HCT116 (cell line): ENCODE data around the gene SLC19A1. TPM values are rescaled to one million over a fixed set of nuclear protein-coding genes. Genes with fewer than 3 reads are reported as not detected.

Experiments
- ATAC-seq: fragments of 200-7000 bp; cut with Tn5 transposase; 2 replicates; pipeline ENCODE4 v1.9.1; 2020; ENCODE audit warnings: mild to moderate bottlenecking, moderate library complexity
- BruUV-seq: library from RNA; stranded (reverse); fragments of 400-500 nt; replicated peaks from 2 replicates; lab custom pipeline; 2021; lab: Mats Ljungman, UMichigan
- CTCF ChIA-PET: fragments of 300-600 bp; sonication (Branson Sonifier 250); formaldehyde crosslinking; loops from one replicate; lab custom pipeline; 2021; ENCODE audit warnings: antibody characterized with exemption; lab: Charles Lee
- POLR2A ChIA-PET: fragments of 300-600, 350-600 bp; sonication (Branson Sonifier 250); formaldehyde crosslinking; loops from one replicate; lab custom pipeline; 2021; ENCODE audit warnings: antibody characterized with exemption; lab: Charles Lee
- RAD21 ChIA-PET, 2 experiments: fragments of 300-600 bp; sonication (Branson Sonifier 250); formaldehyde crosslinking; loops; one replicate each; lab custom pipeline; 2023; ENCODE audit warnings: low total read pairs in 2 of 2; ENCODE audit not compliant: uncharacterized antibody in 2 of 2, unreplicated experiment in 2 of 2, low non-redundant PET in 1 of 2; lab: Charles Lee
- DNase-seq: peaks from one replicate; pipeline ENCODE4 v3.0.0-alpha.2; 2010; ENCODE audit warnings: low read depth, low spot score
- H2AFZ ChIP-seq: fragments of 200-600 bp; shearing (Covaris generic), sonication (generic); 2 replicates; pipeline ENCODE4 v1.6.1; 2017; ENCODE audit warnings: low read depth, mixed run types, mixed read lengths, antibody characterized with exemption, low read length; ENCODE audit not compliant: poor library complexity, severe bottlenecking
- H3K27ac ChIP-seq: 2 replicates; pipeline ENCODE4 v1.5.1; 2012; ENCODE audit warnings: low read depth, low read length
- H3K27me3 ChIP-seq: fragments of 200-600 bp; sonication (generic); 2 replicates; pipeline ENCODE4 v1.6.1; 2016; ENCODE audit warnings: mixed run types, low read length, mixed read lengths; ENCODE audit not compliant: insufficient read depth
- H3K36me3 ChIP-seq, 2 experiments: fragments of 200-500 bp in 1 of 2; fragments of 200-600 bp in 1 of 2; sonication (Bioruptor generic) in 1 of 2; sonication (generic) in 1 of 2; 2 replicates each; pipeline versions ENCODE4 v1.5.1 to v1.6.1; 2014 to 2016; ENCODE audit warnings: low read length in 2 of 2, inconsistent platforms in 1 of 2, mixed read lengths in 1 of 2, mixed run types in 1 of 2; ENCODE audit not compliant: insufficient read depth in 2 of 2, control insufficient read depth in 1 of 2
- H3K4me1 ChIP-seq, 2 experiments: fragments of 200-600 bp in 1 of 2; sonication (generic) in 1 of 2; 2 replicates each; pipeline versions ENCODE4 v1.5.1 to v1.6.1; 2012 to 2017; ENCODE audit warnings: low read length in 2 of 2, inconsistent platforms in 1 of 2, mild to moderate bottlenecking in 1 of 2, mixed read lengths in 1 of 2, mixed run types in 1 of 2, moderate library complexity in 1 of 2; ENCODE audit not compliant: insufficient read depth in 2 of 2, control insufficient read depth in 1 of 2
- H3K4me2 ChIP-seq: fragments of 200-600 bp; sonication (generic); 2 replicates; pipeline ENCODE4 v1.6.1; 2017; ENCODE audit warnings: mixed run types, low read length, mixed read lengths
- H3K4me3 ChIP-seq, 2 experiments: fragments of 200-600 bp in 1 of 2; sonication (generic) in 1 of 2; replicated peaks in 1 of 2; 2 replicates each; pipeline ENCODE4 v1.5.1; 2011 to 2016; ENCODE audit warnings: low read length in 2 of 2, control low read depth in 1 of 2, low read depth in 1 of 2, mild to moderate bottlenecking in 1 of 2, mixed read lengths in 1 of 2, mixed run types in 1 of 2
- H3K79me2 ChIP-seq: fragments of 200-600 bp; sonication (generic); 2 replicates; pipeline ENCODE4 v1.6.1; 2017; ENCODE audit warnings: mild to moderate bottlenecking, mixed run types, low read length, moderate library complexity, mixed read lengths; ENCODE audit not compliant: insufficient read depth
- H3K9ac ChIP-seq: fragments of 200-600 bp; sonication (generic); 2 replicates; pipeline ENCODE4 v1.6.1; 2016; ENCODE audit warnings: low read length, mixed read lengths
- H3K9me2 ChIP-seq: fragments of 200-600 bp; sonication (generic), shearing (Covaris generic); 2 replicates; pipeline ENCODE4 v1.6.1; 2017; ENCODE audit warnings: mixed run types, mild to moderate bottlenecking, moderate library complexity; ENCODE audit not compliant: insufficient read depth
- H3K9me3 ChIP-seq, 2 experiments: fragments of 200-500 bp in 1 of 2; fragments of 200-600 bp in 1 of 2; sonication (Bioruptor generic) in 1 of 2; sonication (generic) in 1 of 2; 2 replicates each; pipeline ENCODE4 v1.6.1; 2014 to 2017; ENCODE audit warnings: low read length in 2 of 2, mixed read lengths in 2 of 2, inconsistent platforms in 1 of 2, low read depth in 1 of 2, mild to moderate bottlenecking in 1 of 2, mixed run types in 1 of 2, moderate library complexity in 1 of 2; ENCODE audit not compliant: control insufficient read depth in 1 of 2, insufficient read depth in 1 of 2
- H4K20me1 ChIP-seq: fragments of 200-600 bp; sonication (generic), shearing (Covaris generic); 2 replicates; pipeline ENCODE4 v1.6.1; 2017; ENCODE audit warnings: mixed run types, mild to moderate bottlenecking, moderate library complexity; ENCODE audit not compliant: insufficient read depth
- ATF3 ChIP-seq: IDR thresholded peaks from 2 replicates; pipeline ENCODE4 v1.6.1; 2012
- CBX3 ChIP-seq: IDR thresholded peaks from 2 replicates; pipeline ENCODE4 v1.6.1; 2012; ENCODE audit warnings: low read depth
- CEBPB ChIP-seq: IDR thresholded peaks from 2 replicates; pipeline ENCODE4 v1.6.1; 2012; ENCODE audit warnings: low read depth
- CTCF ChIP-seq, 3 experiments: fragments of 200-600 bp in 1 of 3; sonication (generic) in 1 of 3; IDR thresholded peaks in 2 of 3; conservative IDR thresholded peaks in 1 of 3; 2 replicates each; pipeline ENCODE4 v1.5.1; 2012 to 2017; ENCODE audit warnings: low read depth in 2 of 3, low read length in 2 of 3, antibody characterized with exemption in 1 of 3, borderline replicate concordance in 1 of 3, control low read depth in 1 of 3, mild to moderate bottlenecking in 1 of 3, mixed read lengths in 1 of 3, mixed run types in 1 of 3, moderate library complexity in 1 of 3; ENCODE audit not compliant: insufficient read depth in 1 of 3
- EGR1 ChIP-seq: IDR thresholded peaks from 2 replicates; pipeline ENCODE4 v1.6.1; 2012; ENCODE audit warnings: low read depth
- ELF1 ChIP-seq: IDR thresholded peaks from 2 replicates; pipeline ENCODE4 v1.6.1; 2012; ENCODE audit warnings: low read depth, borderline replicate concordance
- EZH2 ChIP-seq: fragments of 200-600 bp; sonication (generic); IDR thresholded peaks from 2 replicates; pipeline ENCODE4 v1.6.1; 2017; ENCODE audit warnings: antibody characterized with exemption, mixed run types
- EZH2phosphoT487 ChIP-seq: fragments of 200-600 bp; IDR thresholded peaks from 2 replicates; pipeline ENCODE4 v1.6.1; 2018; ENCODE audit warnings: antibody characterized with exemption, borderline replicate concordance
- FOSL1 ChIP-seq: IDR thresholded peaks from 2 replicates; pipeline ENCODE4 v1.6.1; 2012; ENCODE audit warnings: low read depth
- MAX ChIP-seq: IDR thresholded peaks from 2 replicates; pipeline ENCODE4 v1.6.1; 2012
- POLR2AphosphoS5 ChIP-seq: IDR thresholded peaks from 2 replicates; pipeline ENCODE4 v1.6.1; 2011; ENCODE audit warnings: mild to moderate bottlenecking, low read depth, low read length, moderate library complexity
- RAD21 ChIP-seq: IDR thresholded peaks from 2 replicates; pipeline ENCODE4 v1.6.1; 2012; ENCODE audit warnings: low read depth, mild to moderate bottlenecking
- REST ChIP-seq: IDR thresholded peaks from 2 replicates; pipeline ENCODE4 v1.6.1; 2012; ENCODE audit warnings: low read depth
- SIN3A ChIP-seq: IDR thresholded peaks from 2 replicates; pipeline ENCODE4 v1.6.1; 2012; ENCODE audit warnings: low read depth
- SP1 ChIP-seq: IDR thresholded peaks from 2 replicates; pipeline ENCODE4 v1.6.1; 2012; ENCODE audit warnings: low read depth
- SRF ChIP-seq: IDR thresholded peaks from 2 replicates; pipeline ENCODE4 v1.6.1; 2012; ENCODE audit warnings: low read depth
- YY1 ChIP-seq: IDR thresholded peaks from 2 replicates; pipeline ENCODE4 v1.6.1; 2011; ENCODE audit warnings: low read length, low read depth, moderate library complexity, mild to moderate bottlenecking; ENCODE audit not compliant: insufficient replicate concordance; ENCODE audit errors: extremely low read depth
- ZFX ChIP-seq: fragments of 450-650 bp; IDR thresholded peaks from 2 replicates; pipeline ENCODE4 v1.6.1; 2017
- ZNF274 ChIP-seq: fragments of 200-500 bp; sonication (Bioruptor generic); IDR thresholded peaks from 2 replicates; pipeline ENCODE4 v1.6.1; 2014; ENCODE audit warnings: mild to moderate bottlenecking, low read depth, low read length, inconsistent platforms
- intact Hi-C: fragments of 100-400 bp; cut with micrococcal nuclease; formaldehyde crosslinking; loops from 2 replicates; pipeline ENCODE4 v1.10.0; 2022
- total RNA-seq: library from RNA; stranded (reverse); gene quantifications from one replicate; pipeline ENCODE4 v1.2.1, GENCODE V29; 2021; ENCODE audit not compliant: unreplicated experiment

SLC19A1 gene
- total RNA-seq, 1 experiment from 2014 or later = 50.2 TPM

- intact Hi-C loops = no loop called here
- POLR2A ChIA-PET = no interaction called here
Observed at GRCh38 chr21:45545691-45546531, 3.7 kb upstream of the SLC19A1 start.

More at GRCh38 chr21:45545691-45546531, 3.7 kb upstream of the SLC19A1 start:
- no peak overlapping the region for H3K4me2 ChIP-seq
- H3K27me3 ChIP-seq = no peaks in the 10 kb centered on the region
- DNase-seq = no peak
- no peak for ATAC-seq
- H3K36me3 ChIP-seq = no peaks in the 10 kb centered on the region; a peak in 1 of 4 replicates
- no TSS peak for BruUV-seq
- H3K79me2 ChIP-seq = peaks cover 8% of the 10 kb centered on the region
- no peaks in the 10 kb centered on the region for H4K20me1 ChIP-seq
- no peaks in the 10 kb centered on the region for H3K9me3 ChIP-seq
- ChIA-PET RAD21 (no interaction called here), CTCF (no interaction called here)
- no peak for TF ChIP-seq POLR2AphosphoS5
- TF ChIP-seq EZH2 = no peak
- no peak for TF ChIP-seq ZNF274
- TF ChIP-seq CTCF (IDR thresholded peaks at IDR 0.05 in 2 of 3, conservative IDR thresholded peaks at IDR 0.05 in 1 of 3; ENCODE audit: borderline replicate concordance in 1 of 3, insufficient read depth in 1 of 3, low read depth in 2 of 3, low read length in 2 of 3) = no peak
- no peak for TF ChIP-seq EGR1
- TF ChIP-seq ZFX = no peak
- no peak for TF ChIP-seq SRF
- TF ChIP-seq EZH2phosphoT487 = no peak
- TF ChIP-seq SP1 = no peak
- TF ChIP-seq CBX3 = no peak
- TF ChIP-seq RAD21 = no peak
- no peak for TF ChIP-seq CEBPB
- no peak for TF ChIP-seq YY1
- TF ChIP-seq ELF1 = no peak
- no peak for TF ChIP-seq ATF3
- TF ChIP-seq FOSL1 = no peak
- TF ChIP-seq MAX = no peak
- no peak for TF ChIP-seq SIN3A
- no peak for TF ChIP-seq REST
- H3K9me2 ChIP-seq = no peaks in the 10 kb centered on the region
- no peak overlapping the region for H3K27ac ChIP-seq
- no peak overlapping the region for H3K4me3 ChIP-seq
- H3K9ac ChIP-seq = no peak overlapping the region
- H2AFZ ChIP-seq = no peak overlapping the region
- H3K4me1 ChIP-seq = peaks cover 3 to 20% of the 10 kb centered on the region in 2 experiments; a peak in 3 of 4 replicates
